Stimulated activated CD8-positive, alpha-beta memory T cell treated with anti-CD3 and anti-CD28 coated beads, Interleukin-15, amount 100 ng/mL, for 24 hours (primary cell): ENCODE results near the gene OR52E5.

Experiments
- DNase-seq: peaks from one replicate; pipeline ENCODE4 v3.0.0-alpha.2; 2020; ENCODE audit warnings: low read depth

The OR52E5 gene

GRCh38 chr11:5892908-5893307, at the start of gene OR52E5:
Gene OR52E5 (plus strand): TSS chr11:5893208. CDS start chr11:5900777, 7,569 bp downstream.
- DNase-seq = no peak

- DNase-seq = no peak
Observed at GRCh38 chr11:5846701-5847100, 46.3 kb upstream of the OR52E5 start.

GRCh38 chr11:5847711-5848110, 45.3 kb upstream of the OR52E5 start:
- DNase-seq = no peak

GRCh38 chr11:5851002-5851401, 42.0 kb upstream of the OR52E5 start:
- DNase-seq = no peak

- no peak for DNase-seq
Observed at GRCh38 chr11:5857590-5857989, 35.4 kb upstream of the OR52E5 start, which contains the start of gene OR52E8. Gene OR52E8 (minus strand): TSS chr11:5857690. CDS start chr11:5857690, 0 bp downstream.

- DNase-seq = no peak
Observed at GRCh38 chr11:5865826-5866225, 27.2 kb upstream of the OR52E5 start.

- DNase-seq = no peak
Observed at GRCh38 chr11:5878564-5878963, 14.4 kb upstream of the OR52E5 start.

- DNase-seq = no peak
Observed at GRCh38 chr11:5880329-5880728, 12.7 kb upstream of the OR52E5 start, which contains the start of gene OR52E4. Gene OR52E4 (plus strand): TSS chr11:5880629. CDS start chr11:5884293, 3,664 bp downstream.

- no peak for DNase-seq
Observed at GRCh38 chr11:5881756-5882155, 11.3 kb upstream of the OR52E5 start.

GRCh38 chr11:5887172-5887571, 5.8 kb upstream of the OR52E5 start:
- no peak for DNase-seq

GRCh38 chr11:5887661-5888060, 5.3 kb upstream of the OR52E5 start:
- DNase-seq = no peak

GRCh38 chr11:5891216-5891800, 1.7 kb upstream of the OR52E5 start:
- DNase-seq = no peak

GRCh38 chr11:5899534-5899933, 6.5 kb downstream of the OR52E5 start:
- no peak for DNase-seq

GRCh38 chr11:5910540-5910939, 17.5 kb downstream of the OR52E5 start:
- DNase-seq = no peak

GRCh38 chr11:5922749-5923426, 29.9 kb downstream of the OR52E5 start:
- no peak for DNase-seq

- DNase-seq = no peak
Observed at GRCh38 chr11:5923427-5923776, 30.4 kb downstream of the OR52E5 start.

- DNase-seq = no peak
Observed at GRCh38 chr11:5923794-5924193, 30.8 kb downstream of the OR52E5 start.

GRCh38 chr11:5928271-5928670, 35.3 kb downstream of the OR52E5 start:
- no peak for DNase-seq

- no peak for DNase-seq
Observed at GRCh38 chr11:5928811-5929210, 35.8 kb downstream of the OR52E5 start.

- no peak for DNase-seq
Observed at GRCh38 chr11:5929571-5930368, 36.8 kb downstream of the OR52E5 start.

- no peak for DNase-seq
Observed at GRCh38 chr11:5930614-5931013, 37.6 kb downstream of the OR52E5 start.

GRCh38 chr11:5931061-5931460, 38.1 kb downstream of the OR52E5 start:
- no peak for DNase-seq

GRCh38 chr11:5932671-5933070, 39.7 kb downstream of the OR52E5 start:
- no peak for DNase-seq
